Measurements from ENCODE around the gene MEOX2.

- no peak for TF ChIP-seq CTCF (IDR thresholded peaks at IDR 0.05)
- TF ChIP-seq POLR2AphosphoS5 (IDR thresholded peaks at IDR 0.05): no peak
- TF ChIP-seq EP300 (IDR thresholded peaks at IDR 0.05; ENCODE audit: low read depth): no peak
- TF ChIP-seq POLR2A (IDR thresholded peaks at IDR 0.05): no peak
Measured at GRCh38 chr7:15681631-15682030, 4.9 kb downstream of the MEOX2 start.

Measured in transverse colon (tissue), 4 donors.